HTR-8/SVneo (cell line): ENCODE data around the gene GJB6.
"Not testable (repeated sequence)": the region's sequence is repeated elsewhere in the genome, so short reads cannot be mapped to it uniquely, and the experiment has no call there.

ENCODE experiments used
- DNase-seq: peaks from one replicate; pipeline ENCODE4 v3.0.0; 2011; ENCODE audit warnings: low spot score, mixed read lengths; ENCODE audit not compliant: insufficient read length
- FAIRE-seq: peaks from 2 replicates; lab custom pipeline; 2011; peaks lifted over from hg19 to GRCh38; lab: Jason Lieb, UNC

Gene GJB6

DNA sequence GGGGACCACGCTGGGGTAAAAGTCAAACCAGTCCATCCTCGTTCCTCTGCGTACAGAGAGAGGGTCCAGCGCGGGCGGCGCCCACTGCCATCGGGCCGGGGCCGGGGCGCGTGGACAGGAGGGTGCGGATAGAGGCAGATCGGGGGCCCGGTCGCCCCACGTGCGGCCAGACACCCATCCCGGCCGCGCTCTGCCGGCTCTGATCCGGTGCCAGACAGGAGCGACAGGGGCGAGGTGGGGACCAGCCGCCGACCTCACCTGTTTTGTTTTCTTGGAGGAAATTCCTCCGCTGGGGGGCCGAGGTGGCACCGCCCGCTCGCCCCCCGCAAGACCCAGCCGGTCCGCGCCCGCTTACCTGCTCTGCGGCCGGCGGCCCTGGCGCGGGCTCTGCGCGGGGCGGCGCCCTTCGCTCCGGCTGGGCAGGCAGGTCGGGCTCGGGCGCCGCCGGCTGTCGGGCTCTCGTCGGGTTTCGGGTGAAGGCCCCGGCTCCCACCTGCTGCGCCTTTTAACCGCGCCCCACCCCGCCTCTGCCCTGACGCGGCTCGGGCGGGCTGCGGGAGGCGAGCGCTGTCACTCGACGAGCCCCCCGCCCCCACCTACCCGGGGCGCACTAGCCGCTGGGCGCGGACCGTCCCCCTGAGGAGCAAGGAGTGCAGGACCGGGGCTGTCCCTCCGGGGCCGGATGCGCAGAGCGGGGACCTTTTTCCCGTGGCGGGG is at the start of gene GJB6:
Gene GJB6 (minus strand): TSS at position 481 of the 717 bp plus-strand sequence. CDS start 8,839 bp downstream, outside the sequence.
- DNase-seq (no peak), FAIRE-seq (no peak)

- FAIRE-seq, DNase-seq: not testable (repeated sequence)
These were observed 44.8 kb upstream of the GJB6 start for GRCh38 chr13:20276901-20277300.

DNA sequence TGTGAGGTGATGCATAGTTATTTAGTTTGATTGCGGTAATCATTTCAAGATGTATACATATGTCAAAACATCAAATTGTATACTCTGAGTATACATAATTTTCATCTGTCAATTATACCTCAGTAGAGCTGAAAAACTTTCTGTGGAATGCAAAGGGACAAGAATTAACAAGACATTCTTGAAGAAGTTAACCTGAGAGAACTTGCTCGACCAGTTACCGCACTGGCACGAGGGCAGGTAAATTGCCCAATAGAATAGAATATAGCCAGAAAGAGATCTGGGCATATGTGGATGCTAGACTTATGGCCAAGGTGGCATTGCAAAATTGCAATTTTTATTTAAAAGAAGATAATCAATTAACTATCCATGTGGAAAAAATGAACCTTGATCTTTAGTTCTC is 42.3 kb upstream of the GJB6 start:
- no peak for FAIRE-seq
- DNase-seq: no peak

GRCh38 chr13:20272588-20273171 is 40.6 kb upstream of the GJB6 start:
- FAIRE-seq: no peak
- no peak for DNase-seq

- no peak for FAIRE-seq
- DNase-seq: no peak
These were observed 40.0 kb upstream of the GJB6 start for GRCh38 chr13:20272104-20272503.

DNA sequence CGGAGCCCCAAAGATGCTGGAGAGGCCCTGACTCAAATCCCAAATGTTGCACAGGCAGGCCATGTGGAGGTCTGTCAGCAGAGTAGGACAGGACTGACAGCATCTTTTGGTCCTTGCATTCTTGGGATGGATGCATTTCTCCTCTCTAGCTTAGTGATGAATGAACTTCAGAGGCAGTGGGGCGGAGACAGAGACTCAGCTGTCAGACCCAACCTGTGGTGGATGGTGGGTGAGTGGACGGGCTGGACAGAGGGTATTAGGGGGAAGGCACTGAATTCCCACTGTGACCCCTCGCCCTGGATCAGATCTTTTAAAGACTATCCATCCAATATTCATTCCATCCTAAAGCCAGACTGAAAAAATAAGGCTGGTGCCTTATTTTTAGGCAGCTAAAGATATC is 39.3 kb upstream of the GJB6 start:
- no peak for FAIRE-seq
- no peak for DNase-seq

- DNase-seq (no peak), FAIRE-seq (no peak)
These were observed 38.2 kb upstream of the GJB6 start for GRCh38 chr13:20270163-20270865.

DNA sequence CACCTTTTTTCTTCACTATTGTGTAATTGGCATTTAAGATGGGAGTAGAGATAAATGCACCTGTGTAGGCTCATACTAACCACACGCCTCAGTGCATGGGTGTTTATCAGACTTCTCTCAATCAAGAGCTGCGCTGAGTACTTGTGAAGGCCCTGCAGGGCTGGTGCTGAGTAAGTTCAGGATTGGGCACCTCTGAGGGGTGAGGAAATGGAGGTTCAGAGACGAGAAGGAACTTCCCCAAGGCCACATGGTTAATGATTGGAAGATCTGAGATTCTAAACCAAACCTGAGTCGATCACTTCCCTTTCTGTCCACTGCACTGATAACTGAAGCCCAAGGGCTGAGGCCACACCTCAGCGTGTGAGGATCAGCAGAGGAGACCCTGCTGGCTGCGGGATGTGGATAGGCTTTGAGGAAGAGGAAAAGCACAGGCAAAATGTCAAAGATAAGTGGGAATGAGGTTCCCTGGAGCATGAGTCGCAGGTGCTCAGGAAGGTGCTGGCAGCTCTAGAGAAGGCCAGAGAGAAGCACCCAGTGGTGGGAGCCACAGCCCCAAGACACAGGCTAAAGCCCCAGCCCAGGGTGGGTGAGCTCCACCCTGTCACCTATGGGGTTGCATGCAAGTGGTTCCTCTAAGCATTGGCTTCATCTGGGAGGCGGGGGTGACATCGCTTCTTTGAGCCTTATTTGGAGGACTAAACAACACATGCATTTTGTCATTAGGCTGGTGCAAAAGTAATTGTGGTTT is 32.3 kb upstream of the GJB6 start:
- DNase-seq: no peak
- FAIRE-seq: no peak

- DNase-seq (no peak), FAIRE-seq (no peak)
These were observed 31.4 kb upstream of the GJB6 start for GRCh38 chr13:20263393-20264044.

DNA sequence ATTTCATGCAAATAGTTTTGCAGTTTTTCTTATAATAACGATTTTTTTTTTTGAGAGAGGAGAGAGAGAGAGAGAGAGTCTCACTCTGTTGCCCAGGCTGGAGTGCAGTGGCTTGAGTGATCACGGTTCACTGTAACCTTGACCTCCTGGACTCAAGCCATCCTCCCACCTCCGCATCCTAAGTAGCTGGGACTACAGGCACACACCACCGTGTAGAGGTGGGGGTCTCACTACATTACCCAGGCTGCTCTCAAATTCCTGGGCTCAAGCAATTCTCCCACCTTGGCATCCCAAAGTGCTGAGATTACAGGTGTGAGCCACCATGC is 26.8 kb upstream of the GJB6 start:
- FAIRE-seq: no peak
- DNase-seq: no peak

- no peak for DNase-seq
- FAIRE-seq: no peak
These were observed 26.3 kb upstream of the GJB6 start for GRCh38 chr13:20258208-20258962.

DNA sequence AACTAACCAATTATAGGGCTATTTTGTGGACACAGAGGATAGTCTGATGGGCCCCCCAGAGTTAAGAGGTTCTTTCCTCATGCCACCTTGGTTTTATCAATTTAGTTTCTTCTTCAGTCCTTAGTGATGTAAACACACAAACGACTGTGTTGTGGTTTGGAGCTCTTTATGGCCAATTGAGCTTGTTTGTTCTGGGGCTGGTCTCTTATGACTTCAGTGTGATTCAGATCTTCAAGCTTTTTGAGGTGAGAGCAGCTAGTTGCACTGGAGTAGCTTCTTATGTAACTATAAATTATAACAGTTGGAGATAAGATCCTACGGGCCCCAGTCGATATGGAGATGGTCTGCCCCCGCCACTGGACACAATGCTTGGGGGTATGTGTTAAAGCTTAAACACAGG is 22.0 kb upstream of the GJB6 start:
- FAIRE-seq: no peak
- no peak for DNase-seq

DNA sequence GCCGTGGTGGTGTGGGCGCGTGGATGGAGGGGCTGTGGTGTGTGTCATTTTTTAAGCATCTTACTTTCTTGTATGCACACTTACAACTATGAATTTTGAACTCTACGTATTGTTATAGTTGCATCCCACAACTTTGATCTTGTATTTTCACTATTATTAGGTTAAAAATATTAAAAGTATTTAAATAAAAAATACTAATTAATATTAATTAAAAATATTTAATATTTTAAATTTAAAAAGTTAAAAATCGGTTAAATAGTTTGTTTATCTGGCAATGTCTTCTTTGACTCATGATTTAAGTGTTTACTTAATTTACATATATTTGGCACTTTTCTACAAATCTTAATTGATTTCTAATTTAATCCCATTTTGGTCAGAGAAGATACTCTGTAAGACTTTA is 17.8 kb upstream of the GJB6 start:
- FAIRE-seq (no peak), DNase-seq (no peak)

GRCh38 chr13:20247963-20248362 is 15.8 kb upstream of the GJB6 start:
- no peak for FAIRE-seq
- no peak for DNase-seq

- DNase-seq (no peak), FAIRE-seq (no peak)
These were observed 15.3 kb upstream of the GJB6 start for GRCh38 chr13:20247403-20247802.

GRCh38 chr13:20241593-20241992 is 9.5 kb upstream of the GJB6 start:
- FAIRE-seq (no peak), DNase-seq (no peak)

DNA sequence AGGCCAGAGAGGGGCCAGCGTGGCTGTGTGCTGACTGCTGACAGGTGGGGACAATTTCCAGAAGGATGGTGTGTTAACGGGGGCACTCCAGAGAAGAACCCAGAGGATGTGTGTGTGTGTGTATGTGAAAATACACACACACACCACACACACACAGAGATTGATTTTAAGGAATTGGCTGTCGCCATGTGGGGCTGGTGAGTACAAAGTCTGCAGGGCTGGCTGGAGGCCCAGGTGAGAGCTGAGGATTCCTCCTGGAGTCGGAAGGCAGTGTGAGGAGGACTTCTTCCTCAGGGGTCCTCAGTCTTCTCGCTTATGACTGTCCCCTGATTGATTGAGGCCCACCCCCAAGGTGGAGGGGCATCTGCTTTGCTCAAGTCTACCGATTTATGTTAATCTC is 7.6 kb upstream of the GJB6 start:
- DNase-seq (no peak), FAIRE-seq (no peak)

GRCh38 chr13:20232556-20233277 is 598 bp upstream of the GJB6 start:
- DNase-seq (no peak), FAIRE-seq (no peak)
